ENCODE measurements around the gene RNF144A.

- no peak for TF ChIP-seq CTCF (IDR thresholded peaks at IDR 0.05)
- TF ChIP-seq ZFX (IDR thresholded peaks at IDR 0.05; ENCODE audit: borderline replicate concordance): no peak
Observed at GRCh38 chr2:6966446-6966940, 49.3 kb downstream of the RNF144A start.
